HG02981 (cell line): Measurements from ENCODE around the gene TP53.

Experiments
- ATAC-seq: cut with Tn5 transposase; IDR thresholded peaks from one replicate; pipeline ENCODE4 v1.9.1; 2021; ENCODE audit warnings: mild to moderate bottlenecking, moderate library complexity; ENCODE audit not compliant: unreplicated experiment

TP53 gene

DNA sequence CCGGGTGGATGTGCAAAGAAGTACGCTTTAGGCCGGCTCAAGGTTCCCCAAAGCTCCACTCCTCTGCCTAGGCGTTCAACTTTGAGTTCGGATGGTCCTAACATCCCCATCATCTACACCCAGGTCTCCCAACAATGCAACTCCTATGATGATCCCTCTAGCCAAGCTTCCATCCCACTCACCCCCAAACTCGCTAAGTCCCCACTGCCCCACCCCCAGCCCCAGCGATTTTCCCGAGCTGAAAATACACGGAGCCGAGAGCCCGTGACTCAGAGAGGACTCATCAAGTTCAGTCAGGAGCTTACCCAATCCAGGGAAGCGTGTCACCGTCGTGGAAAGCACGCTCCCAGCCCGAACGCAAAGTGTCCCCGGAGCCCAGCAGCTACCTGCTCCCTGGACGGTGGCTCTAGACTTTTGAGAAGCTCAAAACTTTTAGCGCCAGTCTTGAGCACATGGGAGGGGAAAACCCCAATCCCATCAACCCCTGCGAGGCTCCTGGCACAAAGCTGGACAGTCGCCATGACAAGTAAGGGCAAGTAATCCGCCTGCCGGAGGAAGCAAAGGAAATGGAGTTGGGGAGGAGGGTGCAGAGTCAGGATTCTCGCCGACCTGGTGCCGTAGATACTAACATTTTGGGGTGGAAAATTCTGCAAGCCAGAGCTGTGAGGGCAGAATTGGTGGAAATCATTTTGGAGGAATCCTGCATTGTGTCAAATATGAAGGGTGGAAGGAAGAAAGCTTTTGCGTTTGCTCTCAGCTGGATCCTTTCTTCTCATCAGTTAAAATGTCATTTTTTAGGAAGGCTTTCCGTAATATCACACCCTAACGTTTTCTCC, at the start of gene TP53:
Gene TP53, minus strand, starts transcription at position 419 of the 836 bp plus-strand sequence. CDS start 10,896 bp downstream, outside the sequence.
- no peak for ATAC-seq

DNA sequence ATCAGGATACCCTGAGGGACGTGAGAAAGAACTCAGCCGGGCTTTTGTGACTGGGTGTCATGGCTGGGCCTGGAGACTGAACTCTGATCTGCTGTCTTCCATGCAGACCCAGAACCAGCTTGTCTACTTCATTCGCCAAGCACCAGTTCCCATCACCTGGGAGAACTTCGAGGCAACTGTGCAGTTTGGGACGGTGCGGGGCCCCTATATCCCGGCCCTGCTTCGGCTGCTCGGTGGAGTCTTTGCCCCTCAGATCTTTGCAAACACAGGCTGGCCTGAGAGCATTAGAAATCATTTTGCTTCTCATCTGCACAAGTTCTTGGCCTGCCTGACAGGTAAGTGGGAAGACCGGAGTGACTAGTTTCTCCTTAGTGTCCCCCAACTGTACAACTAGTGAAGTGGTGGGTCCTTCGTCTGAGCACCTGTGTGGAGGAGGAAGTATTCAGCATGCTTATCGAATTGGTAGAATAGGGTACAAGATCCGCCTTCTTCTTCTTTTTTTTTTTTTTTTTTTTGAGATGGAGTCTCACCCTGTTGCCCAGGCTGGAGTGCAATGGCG, 45.8 kb upstream of the TP53 start:
- no peak for ATAC-seq

DNA sequence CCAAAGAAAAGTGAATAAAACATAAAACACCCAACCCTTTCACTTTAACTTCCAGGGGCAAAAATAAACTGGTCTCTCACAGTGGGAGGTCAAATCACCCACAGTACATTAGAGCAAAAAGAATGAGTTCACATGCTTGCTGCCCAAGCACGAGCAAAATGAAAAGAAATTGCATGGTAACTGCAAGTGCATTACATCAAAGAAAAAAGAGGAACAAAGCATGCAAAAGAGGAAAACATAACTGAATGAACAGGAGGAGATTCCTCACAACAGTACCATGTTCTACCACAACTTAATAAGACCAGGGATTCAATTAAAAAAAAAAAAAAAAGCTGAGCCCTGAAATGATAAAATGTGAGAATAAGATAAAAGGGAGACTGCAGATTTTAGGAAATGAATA, 42.5 kb upstream of the TP53 start:
- no peak for ATAC-seq

DNA sequence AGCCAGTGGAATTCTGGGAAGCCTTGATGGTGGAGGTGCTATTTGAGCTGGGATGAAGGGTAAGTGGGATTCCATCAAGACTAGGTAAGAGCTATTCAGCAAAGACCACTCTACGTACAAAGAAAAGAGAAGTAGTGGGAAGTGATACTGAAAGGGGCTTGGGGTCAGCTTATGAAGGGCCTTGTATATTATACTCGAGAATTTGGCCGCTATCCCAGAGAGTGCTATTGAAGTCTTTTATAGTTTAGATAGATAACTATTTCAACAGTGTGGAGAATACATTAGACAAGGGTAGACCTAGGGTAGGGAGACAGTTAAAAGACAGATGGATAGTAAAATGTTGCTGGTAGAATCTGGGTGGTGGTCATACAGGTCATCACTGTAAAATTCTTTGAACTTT, 40.6 kb upstream of the TP53 start:
- no peak for ATAC-seq

DNA sequence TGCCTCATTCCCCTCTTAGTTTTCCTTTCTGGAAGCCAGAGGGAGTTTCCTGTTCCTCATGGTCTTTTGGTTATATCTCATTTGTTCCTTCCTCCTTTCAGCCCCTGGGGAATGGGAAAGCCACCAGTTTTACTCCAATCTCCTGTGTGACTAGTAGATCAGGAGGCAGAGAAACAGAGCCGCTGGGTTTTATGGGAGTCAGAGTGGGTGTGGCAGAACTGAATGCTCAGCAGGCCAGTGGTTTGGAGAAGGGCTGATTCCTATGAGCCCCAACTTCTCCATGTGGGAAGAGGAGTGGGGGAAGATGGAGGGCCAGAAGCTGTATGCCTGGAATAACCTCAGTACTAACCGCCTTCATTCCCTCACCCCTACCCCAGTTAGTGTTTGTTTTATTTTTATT, 34.3 kb upstream of the TP53 start:
- no peak for ATAC-seq

DNA sequence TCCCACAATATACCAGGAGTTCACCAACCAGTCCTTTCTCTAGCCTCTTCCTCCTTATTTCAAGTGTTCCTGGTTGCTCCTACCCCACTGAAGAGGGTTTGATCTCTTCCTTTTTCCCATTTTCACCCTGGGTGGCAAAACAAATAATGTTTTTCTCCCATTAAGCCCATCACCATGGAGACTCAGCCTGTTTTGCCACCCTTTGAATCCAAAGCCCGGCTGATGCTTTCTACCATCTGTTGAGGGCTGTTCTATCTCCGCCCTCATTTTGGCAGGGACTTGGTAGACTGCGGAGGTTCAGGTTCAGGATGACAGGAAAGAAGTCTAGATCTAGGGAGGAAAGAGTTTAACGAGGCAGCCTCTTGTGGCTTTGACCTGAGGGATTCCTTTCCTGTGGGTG, 32.8 kb upstream of the TP53 start:
- ATAC-seq, result no peak

DNA sequence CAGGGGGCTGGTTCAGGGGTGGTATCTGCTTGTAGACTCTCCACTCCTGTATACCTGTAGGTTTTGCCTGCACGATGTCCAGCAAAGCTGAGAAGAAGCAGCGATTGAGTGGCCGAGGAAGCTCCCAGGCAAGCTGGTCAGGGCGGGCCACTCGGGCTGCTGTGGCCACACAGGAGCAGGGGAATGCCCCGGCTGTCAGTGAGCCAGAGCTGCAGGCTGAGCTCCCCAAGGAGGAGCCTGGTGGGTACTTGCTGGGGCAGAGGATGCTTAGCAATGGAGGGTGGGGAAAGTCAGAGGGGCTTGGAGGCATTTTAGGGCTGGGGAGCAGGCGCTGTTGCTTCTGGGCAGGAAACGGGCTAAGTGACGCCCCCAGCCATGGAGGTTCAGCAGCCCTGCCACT, 32.4 kb upstream of the TP53 start:
- ATAC-seq, result no peak

DNA sequence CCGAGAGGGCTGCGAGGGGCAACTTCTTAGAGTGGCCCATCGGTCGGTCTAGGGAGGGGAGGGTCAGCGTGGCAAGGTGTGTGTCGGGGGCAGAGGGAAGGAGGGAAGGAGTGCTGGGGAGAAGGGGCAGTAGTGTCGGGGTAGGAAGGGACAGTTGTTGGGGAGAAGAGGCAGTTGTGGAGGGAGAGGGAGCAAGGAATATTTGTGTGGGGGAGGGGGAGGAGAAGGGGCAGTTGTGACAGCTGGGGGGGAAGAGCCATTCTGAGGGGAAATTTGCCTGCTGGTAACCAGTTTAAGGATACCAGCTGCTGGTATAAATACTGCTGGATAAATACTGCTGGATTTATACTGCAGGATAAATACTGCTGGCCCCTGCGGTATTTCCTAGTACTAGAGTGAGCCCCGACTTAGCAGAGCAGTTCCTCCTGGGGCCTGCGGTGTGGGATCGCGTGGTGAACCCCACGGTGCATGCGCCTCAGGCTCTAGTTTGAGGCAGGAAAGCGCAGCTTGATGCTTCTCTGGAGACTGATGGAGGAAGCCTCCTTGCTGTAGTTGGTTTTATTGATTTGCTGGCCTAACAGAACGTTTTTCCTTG, 30.6 kb upstream of the TP53 start:
- no peak for ATAC-seq

DNA sequence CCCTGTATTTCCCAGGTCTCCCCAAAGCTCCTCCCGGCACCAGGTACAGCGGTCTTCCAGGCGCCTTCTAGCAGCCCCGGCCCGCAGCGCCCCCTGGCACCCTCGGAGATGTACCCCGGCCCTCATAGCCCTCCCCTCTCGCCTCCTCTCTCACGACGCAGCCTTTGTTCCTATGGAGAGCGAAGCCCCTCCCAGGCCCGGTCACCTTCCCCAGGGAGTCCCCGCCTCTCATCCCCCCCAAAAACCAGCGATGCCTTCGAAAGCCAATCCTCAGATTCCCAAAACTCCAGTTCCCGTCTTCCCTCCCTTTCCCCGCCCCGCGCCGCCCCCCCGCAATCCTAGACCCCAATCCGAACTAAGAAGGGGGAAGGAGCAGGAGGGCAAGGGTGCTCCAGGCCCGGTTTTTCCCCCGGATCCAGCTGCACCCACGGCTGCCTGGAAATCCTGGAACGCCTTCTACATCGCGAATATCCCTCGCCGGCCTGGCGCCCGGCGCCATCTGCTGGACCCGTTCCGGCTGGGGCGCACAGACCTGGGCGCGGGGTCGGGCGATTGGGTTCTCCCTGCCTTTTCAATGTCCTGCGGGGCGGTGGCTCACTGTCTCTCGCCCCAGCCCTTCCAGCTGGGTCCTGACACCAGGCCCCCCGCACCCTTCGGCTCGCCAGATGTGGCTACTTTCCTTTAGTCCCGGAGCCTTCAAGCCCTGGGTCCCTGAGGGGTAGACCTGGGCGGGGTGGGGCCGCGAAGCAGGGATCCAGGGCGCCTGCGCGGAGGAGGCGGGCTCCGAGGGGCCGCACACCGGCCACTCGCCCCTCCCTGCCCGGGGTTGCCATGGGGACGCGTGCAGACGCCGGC, 29.8 kb upstream of the TP53 start, which contains the start of gene DNAH2:
Gene DNAH2, plus strand, starts transcription at position 844 of the 855 bp plus-strand sequence. CDS start 1,991 bp downstream, outside the sequence.
- ATAC-seq, result no peak

DNA sequence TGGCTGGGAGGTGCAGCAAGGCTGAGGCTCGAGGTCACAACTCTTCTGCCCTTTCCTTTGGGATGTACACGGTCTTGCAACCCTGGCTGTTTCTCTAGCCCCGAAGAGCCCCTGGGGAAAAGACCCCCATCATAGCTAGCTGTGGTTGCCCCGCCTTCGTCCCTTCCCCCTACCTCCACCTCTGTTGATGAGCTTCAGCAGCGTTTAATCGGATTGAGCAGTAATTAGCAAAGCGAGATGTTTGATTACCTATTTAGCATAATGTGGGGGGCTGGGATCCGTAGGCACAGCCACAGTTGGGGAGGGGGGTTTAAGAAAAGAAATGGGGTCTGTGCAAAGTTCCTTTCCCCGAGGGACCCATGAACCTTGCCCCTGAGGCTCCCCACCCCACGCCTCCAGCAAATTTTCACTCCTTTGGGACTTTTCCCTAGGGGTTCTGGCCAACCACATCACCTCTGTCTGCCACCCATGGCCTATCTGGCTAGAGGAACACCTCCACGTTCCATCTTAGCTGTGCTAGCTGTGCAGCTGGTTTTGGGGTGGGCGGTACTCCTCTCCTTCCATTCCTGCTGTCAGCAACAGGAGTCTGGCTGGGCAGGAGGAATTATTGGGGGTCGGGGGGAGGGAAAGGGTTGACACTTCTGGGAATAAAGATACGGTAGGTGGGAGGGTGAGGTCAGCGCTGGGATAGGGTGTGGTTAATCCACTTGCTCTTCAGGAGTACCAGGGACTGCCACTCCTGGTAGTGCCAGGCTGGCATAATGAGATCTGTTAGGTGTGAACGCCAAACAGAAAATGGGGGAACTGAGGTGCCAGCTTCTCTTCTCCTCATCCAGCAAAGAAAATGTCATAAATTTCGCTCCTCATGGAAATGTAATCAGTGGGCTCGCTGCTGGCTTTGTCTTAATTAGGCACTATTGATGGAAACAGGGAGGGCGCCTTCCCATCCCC, 28.9 kb upstream of the TP53 start:
- ATAC-seq, result no peak

DNA sequence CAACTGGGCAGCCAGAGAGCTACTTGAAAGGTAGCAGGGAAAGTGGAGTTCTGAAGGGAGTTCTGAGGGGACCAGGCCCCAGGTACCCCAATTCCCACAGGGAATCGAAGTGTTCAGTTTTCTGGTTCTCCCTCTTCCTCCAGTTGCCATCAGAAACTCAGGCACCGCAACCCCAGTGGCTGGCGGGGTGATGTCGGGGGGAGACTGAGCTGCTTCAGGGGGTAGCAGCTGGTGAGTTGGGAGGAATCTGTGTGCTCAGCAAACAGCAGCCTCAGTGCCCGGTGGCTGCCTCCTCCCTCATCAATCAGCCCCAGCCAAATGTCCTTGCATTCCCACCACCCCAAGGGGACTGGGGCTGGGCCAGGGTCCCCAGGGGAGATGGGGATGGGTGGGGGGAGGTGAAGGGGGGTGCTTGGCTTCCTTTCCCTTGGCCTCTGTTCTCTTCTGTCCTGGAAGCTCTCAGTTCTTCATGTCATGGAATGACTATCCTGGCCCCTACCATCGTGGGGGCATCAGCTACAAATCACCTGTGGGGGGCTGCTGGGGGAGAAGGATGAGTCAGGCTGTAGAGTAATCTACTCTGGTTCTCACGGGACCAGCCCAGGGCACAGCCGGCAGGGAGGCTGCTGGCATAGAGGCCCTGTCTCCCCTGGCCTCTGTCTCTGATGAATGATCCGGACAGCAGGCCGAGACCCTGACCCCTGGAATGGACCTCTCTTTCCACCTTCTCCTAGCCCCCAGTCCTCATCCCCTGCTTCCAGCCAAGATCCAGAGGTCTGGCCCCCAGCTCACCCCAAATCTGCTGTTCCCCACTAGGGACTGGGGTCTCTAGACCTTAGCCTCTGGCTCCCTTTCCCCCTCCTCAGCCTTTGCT, 27.7 kb upstream of the TP53 start:
- no peak for ATAC-seq

DNA sequence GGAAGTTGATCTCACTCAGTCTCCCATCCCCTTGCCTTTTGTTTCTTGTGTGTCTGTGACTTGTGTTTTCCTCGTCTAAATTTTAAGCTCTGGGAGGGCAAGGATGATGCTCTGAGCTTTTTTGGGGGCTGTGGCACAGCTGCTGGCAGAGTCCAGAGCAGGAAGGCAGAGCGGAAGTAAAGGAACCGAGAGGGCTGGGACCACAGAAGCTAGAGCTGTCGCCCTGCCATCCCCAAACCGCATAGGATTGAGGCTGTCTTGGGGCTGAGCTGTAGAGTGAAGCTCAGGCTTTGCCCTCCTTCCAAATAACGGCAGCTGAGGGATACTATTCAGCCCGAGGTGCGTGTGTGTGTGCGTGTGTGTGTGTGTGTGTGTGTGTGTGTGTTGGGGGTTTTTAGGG, 26.5 kb upstream of the TP53 start:
- no peak for ATAC-seq

DNA sequence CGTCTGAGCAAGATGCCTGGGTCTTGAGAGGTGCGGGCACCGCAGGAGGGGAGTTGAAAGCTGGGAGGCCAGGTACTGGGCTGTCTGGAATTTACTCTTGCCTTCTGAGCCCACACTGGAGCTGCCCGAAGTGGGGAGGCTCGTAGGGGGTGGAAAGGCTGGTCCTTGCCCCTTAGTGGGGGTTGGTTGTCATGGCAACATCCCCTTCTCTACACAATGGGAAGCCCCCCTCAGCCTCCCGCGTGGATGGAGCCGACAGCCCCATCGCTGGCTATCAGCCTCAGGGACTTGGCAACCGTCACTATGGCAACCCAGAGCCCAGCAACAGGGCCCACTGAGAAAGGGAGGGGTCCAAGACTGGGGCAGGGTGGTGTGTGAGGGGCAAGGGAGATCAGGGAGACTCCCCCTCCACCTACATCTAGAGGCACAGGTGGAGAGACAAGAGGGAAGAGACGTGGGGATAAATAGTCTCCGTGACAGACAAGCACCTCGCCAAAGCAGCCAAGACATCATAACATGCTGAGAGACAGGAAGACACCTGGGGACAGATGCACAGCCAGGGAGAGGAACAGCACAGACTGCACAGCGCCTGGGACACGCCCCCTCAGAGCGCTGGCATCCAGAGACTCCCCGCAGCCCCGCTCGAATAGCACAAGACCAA, 25.0 kb upstream of the TP53 start:
- no peak for ATAC-seq

DNA sequence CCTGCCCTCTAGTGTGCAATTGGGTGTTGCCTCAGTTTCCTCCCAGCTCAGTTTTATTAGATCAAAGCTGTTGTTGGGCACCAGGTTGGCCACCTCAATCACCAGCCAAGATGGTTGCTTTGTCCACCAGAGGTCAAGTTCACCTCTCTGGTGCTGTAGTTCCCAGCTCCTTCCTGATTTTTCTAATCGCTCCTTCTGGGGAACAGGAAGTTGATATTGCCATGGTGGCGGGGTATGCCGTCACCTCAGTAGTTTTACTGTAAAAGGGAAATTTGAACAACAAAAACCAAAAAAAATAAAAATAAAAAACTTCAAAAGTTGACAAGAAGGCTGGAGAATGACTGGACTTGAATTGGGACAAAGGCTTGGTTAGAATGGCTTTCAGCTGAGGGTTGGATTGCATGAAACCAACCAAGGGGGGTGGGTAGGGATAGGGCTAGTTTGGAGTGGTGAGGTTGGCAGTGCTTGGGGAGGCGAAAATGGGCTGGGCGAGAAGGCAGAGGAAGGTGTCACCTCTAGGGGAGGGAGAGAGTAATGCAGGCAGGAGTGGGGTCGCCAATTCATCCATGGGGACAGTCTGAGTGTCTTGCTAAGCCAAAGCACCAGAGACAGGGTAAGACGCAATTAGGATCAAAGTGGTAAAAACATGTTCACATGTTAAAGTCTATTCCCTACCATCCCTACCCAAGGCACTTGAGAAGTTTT, 23.9 kb upstream of the TP53 start:
- no peak for ATAC-seq

DNA sequence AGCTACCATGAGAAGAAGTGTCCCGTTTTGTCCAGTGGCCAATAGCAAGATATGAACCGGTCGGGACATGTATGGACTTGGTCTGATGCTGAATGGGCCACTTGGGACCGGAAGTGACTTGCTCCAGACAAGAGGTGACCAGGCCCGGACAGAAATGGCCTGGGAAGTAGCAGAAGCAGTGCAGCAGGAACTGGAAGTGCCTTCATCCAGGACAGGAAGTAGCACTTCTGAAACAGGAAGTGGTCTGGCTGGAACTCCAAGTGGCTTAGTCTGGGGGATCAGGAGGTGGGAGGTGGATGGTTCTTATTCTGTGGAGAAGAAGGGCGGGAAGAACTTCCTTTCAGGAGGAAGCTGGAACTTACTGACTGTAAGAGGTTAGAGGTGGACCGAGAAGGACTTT, 23.0 kb upstream of the TP53 start:
- ATAC-seq, result no peak

DNA sequence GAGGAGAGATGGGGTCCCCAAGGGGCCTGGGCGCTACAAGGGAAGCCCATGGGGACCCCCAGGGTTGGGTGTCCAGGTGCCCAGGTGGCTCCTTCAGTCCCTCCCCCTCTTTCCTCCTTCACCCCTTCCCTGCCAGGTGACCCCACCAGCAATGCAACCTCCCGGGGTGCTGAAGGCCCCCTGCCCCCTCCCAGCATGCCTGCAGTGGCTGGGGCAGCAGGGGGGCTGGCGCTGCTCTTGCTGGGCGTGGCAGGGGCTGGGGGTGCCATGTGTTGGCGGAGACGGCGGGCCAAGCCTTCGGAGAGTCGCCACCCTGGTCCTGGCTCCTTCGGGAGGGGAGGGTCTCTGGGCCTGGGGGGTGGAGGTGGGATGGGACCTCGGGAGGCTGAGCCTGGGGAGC, 21.7 kb upstream of the TP53 start:
- ATAC-seq, result no peak

DNA sequence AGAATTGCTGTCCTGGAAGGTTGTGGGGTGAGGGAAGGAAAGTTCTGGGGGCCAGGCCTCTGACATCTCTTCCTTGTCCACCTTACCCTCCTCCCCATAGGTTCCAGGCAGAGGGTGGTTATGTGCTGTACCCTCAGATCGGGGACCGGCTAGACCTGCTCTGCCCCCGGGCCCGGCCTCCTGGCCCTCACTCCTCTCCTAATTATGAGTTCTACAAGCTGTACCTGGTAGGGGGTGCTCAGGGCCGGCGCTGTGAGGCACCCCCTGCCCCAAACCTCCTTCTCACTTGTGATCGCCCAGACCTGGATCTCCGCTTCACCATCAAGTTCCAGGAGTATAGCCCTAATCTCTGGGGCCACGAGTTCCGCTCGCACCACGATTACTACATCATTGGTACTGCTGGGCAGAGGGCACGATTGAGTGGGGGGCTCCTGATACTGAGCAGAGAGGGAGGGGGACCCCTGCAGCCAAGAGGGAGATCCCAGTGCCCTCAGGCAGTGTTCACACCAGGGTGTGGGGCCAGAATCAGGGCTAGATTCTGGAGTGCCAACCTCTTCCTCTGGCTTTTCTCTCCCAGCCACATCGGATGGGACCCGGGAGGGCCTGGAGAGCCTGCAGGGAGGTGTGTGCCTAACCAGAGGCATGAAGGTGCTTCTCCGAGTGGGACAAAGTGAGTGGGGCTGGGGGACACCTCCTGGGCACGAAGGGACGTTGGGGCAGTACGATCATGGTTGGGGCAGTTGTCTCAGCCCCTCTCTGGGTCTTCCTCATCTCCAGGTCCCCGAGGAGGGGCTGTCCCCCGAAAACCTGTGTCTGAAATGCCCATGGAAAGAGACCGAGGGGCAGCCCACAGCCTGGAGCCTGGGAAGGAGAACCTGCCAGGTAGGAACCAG, 20.8 kb upstream of the TP53 start:
- no peak for ATAC-seq
